ENCODE data around the gene IGSF22.

IGSF22 gene

GRCh38 chr11:18743900-18744514 is 18.0 kb upstream of the IGSF22 start:
- no peak for DNase-seq (ENCODE audit: low read depth in 2 of 3, low spot score in 1 of 3)

- DNase-seq (ENCODE audit: low read depth in 2 of 3, low spot score in 1 of 3): no peak
Measured at GRCh38 chr11:18743365-18743764, 17.4 kb upstream of the IGSF22 start.

GRCh38 chr11:18741783-18742182 is 15.8 kb upstream of the IGSF22 start:
- no peak for DNase-seq (ENCODE audit: low read depth in 2 of 3, low spot score in 1 of 3)

GRCh38 chr11:18739685-18740084 is 13.7 kb upstream of the IGSF22 start:
- no peak for DNase-seq (ENCODE audit: low read depth in 2 of 3, low spot score in 1 of 3)

GRCh38 chr11:18737642-18738041 is 11.7 kb upstream of the IGSF22 start:
- DNase-seq (ENCODE audit: low read depth in 2 of 3, low spot score in 1 of 3): no peak

- no peak for DNase-seq (ENCODE audit: low read depth in 2 of 3, low spot score in 1 of 3)
Measured at GRCh38 chr11:18736590-18737148, 10.7 kb upstream of the IGSF22 start.

- no peak for DNase-seq (ENCODE audit: low read depth in 2 of 3, low spot score in 1 of 3)
Measured at GRCh38 chr11:18733202-18733601, 7.2 kb upstream of the IGSF22 start.

- DNase-seq (ENCODE audit: low read depth in 2 of 3, low spot score in 1 of 3): peak; percentile 31 to 70 (median 39)
Measured at GRCh38 chr11:18731949-18732821, 6.2 kb upstream of the IGSF22 start.

- DNase-seq (ENCODE audit: low read depth in 2 of 3, low spot score in 1 of 3): no peak
Measured at GRCh38 chr11:18731441-18731840, 5.5 kb upstream of the IGSF22 start.

- no peak for DNase-seq (ENCODE audit: low read depth in 2 of 3, low spot score in 1 of 3)
Measured at GRCh38 chr11:18730020-18730419, 4.0 kb upstream of the IGSF22 start.

- DNase-seq (ENCODE audit: low read depth in 2 of 3, low spot score in 1 of 3): no peak
Measured at GRCh38 chr11:18729426-18729825, 3.4 kb upstream of the IGSF22 start.

GRCh38 chr11:18728658-18729057 is 2.7 kb upstream of the IGSF22 start:
- DNase-seq (ENCODE audit: low read depth in 2 of 3, low spot score in 1 of 3): no peak

- peak in 2 of 3 donors; percentile 30 to 41 for DNase-seq (ENCODE audit: low read depth in 2 of 3, low spot score in 1 of 3)
Measured at GRCh38 chr11:18727479-18728236, 1.7 kb upstream of the IGSF22 start.

GRCh38 chr11:18723991-18724390 is 2.0 kb downstream of the IGSF22 start:
- no peak for DNase-seq (ENCODE audit: low read depth in 2 of 3, low spot score in 1 of 3)

- no peak for DNase-seq (ENCODE audit: low read depth in 2 of 3, low spot score in 1 of 3)
Measured at GRCh38 chr11:18722293-18722637, 3.7 kb downstream of the IGSF22 start.

- DNase-seq (ENCODE audit: low read depth in 2 of 3, low spot score in 1 of 3): peak in 2 of 3 donors; percentile 41 to 56
Measured at GRCh38 chr11:18721561-18722292, 4.3 kb downstream of the IGSF22 start.

- DNase-seq (ENCODE audit: low read depth in 2 of 3, low spot score in 1 of 3): peak; percentile 44 to 74 (median 72)
Measured at GRCh38 chr11:18720808-18721560, 5.0 kb downstream of the IGSF22 start.

- no peak for DNase-seq (ENCODE audit: low read depth in 2 of 3, low spot score in 1 of 3)
Measured at GRCh38 chr11:18720091-18720807, 5.7 kb downstream of the IGSF22 start.

GRCh38 chr11:18715476-18715875 is 10.5 kb downstream of the IGSF22 start:
- no peak for DNase-seq (ENCODE audit: low read depth in 2 of 3, low spot score in 1 of 3)

- no peak for DNase-seq (ENCODE audit: low read depth in 2 of 3, low spot score in 1 of 3)
Measured at GRCh38 chr11:18714443-18714780, 11.6 kb downstream of the IGSF22 start.

Data from stimulated activated CD4-positive, alpha-beta T cell treated with anti-CD3 and anti-CD28 coated beads, Interleukin-12 subunit alpha, Interleukin-12 subunit beta, amount 100 ng/mL, for 48 hours (primary cell).